VCaP (cell line): Measurements from ENCODE around the gene HDAC4.

Experiments
- H3K27ac ChIP-seq: fragments of 450-650 bp; 2 replicates; pipeline ENCODE4 v1.5.1; 2017
- TF ChIP-seq, protein P1 (sequence below): fragments of 450-650 bp; conservative IDR thresholded peaks from 2 replicates; pipeline ENCODE4 v1.5.1; 2017; ENCODE audit warnings: mild to moderate bottlenecking, moderate library complexity

The HDAC4 gene

DNA sequence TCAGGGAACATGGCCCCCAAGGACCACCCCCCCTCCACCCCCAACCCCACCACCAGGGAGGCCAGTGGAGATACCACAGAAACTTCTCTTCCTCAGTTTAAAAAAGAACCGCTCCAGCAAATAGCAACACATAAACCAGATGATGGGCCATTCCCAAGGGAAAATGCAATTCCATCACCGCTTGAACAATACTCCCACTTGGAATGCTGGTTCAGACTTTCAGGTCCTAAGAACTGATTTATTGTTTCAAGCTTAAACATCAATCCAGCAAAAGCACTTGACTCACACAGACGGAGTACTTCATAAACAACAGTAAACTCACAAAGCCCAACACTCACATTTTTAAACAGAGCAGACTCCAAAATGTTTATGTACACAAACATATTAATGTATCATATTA lies 6.9 kb downstream of the HDAC4 start:
- TF ChIP-seq, protein P1, sequence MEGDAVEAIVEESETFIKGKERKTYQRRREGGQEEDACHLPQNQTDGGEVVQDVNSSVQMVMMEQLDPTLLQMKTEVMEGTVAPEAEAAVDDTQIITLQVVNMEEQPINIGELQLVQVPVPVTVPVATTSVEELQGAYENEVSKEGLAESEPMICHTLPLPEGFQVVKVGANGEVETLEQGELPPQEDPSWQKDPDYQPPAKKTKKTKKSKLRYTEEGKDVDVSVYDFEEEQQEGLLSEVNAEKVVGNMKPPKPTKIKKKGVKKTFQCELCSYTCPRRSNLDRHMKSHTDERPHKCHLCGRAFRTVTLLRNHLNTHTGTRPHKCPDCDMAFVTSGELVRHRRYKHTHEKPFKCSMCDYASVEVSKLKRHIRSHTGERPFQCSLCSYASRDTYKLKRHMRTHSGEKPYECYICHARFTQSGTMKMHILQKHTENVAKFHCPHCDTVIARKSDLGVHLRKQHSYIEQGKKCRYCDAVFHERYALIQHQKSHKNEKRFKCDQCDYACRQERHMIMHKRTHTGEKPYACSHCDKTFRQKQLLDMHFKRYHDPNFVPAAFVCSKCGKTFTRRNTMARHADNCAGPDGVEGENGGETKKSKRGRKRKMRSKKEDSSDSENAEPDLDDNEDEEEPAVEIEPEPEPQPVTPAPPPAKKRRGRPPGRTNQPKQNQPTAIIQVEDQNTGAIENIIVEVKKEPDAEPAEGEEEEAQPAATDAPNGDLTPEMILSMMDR, result no peak
- H3K27ac ChIP-seq, result 0 out of 2 replicates have a peak overlapping the region, but pooled peaks have one; percentile 94

DNA sequence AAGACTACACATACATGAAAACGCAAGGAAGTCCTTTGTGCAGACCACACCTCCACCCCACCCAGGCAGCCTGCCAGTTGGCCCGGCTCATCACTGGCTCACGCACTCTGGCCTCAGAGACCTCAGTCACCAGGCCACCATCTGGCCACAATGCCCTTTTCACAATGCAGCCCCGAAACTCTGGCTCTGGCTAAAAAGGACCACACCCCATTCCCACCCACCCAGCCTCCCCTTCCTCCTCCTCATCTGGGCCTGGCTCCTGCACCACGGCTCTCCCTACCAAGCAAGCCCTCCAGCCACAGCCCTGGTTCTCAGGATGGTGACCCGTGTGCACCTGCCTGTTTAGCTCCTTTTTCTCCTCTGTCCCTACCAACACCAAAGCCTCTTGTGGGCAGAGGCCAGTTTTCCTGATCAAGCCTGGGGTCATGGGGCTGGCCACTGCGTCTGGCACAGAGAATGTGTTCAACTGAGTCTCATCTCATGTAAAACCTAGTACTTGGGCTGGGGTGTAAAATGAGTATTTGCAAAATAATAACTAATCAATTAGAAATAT lies 7.4 kb downstream of the HDAC4 start:
- H3K27ac ChIP-seq, result no peak overlapping the region
- TF ChIP-seq, protein P1, result no peak

DNA sequence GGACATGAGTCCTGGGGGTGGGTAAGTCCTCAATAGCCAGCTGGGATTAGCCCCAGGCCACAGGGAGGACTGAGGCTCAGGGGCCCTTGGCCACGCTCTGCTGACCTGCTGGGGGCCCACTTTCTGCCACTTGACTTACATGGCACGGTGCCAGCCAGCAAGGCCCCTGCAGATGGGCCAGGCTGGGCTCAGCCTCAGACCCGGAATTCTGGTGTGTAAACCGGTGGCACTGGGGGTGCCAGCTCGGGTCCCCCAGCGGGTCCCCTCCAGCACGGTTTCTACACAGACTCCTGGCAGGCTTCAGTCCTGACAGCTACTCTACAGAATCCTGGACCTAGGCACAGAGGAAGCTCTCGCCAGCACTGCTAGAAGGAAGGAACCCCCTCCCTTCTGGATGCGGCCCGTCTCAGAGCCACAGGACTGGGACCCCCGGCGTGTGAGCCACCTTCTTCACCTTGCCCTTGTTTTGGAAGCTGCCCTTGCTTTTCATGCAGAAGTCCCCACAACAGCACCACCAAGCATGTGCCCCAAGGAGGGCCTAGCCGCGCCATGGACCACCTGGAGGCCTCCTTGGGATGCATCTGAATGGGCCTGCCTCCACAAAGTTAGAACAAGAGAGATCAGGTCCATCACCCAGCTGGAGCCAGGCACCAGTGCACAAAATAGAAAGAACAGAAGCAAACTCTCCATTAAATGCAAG lies 8.0 kb downstream of the HDAC4 start:
- TF ChIP-seq, protein P1, result no peak

GRCh38 chr2:239392072-239392357 lies 8.8 kb downstream of the HDAC4 start:
- TF ChIP-seq, protein P1, result no peak
- H3K27ac ChIP-seq, result no peak overlapping the region

More for the DNA sequence above, 8.0 kb downstream of the HDAC4 start:
- H3K27ac ChIP-seq, result no peak overlapping the region

DNA sequence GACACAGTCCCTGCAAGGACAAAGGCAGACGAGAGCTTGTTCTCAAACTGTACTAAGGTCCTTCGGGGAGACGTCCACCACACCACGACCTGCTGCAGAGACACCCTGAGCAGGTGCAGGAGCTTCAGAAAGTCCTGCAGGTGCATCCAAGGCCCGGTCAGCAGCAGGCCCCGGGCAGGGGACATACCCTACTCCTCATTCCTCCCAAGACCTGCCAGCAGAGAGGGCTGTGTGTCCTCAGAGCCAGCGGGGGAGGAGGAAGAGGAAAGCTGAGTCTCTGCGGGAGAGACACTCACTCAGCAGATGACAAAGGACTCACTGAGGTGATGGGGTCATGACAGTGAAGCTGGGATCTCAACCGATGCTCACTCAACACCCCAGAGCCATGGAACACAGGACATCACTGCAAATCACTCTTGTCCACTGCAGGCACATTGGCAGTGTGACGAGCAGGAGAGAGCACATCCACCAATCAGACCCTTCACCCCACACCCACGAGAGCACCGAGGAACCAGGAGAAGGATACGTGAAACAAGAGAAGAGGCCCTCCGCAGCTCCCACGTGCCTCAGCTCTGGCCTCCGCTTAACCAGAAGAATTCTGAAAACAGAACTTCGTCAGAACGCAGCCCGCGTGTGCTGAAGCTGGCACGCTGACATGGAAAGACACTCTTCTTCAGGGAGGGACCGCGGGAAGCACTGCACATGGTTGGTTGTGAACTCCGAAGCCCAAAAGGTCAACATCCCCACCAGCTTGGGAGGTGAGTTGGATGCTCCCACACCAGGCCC lies 9.3 kb downstream of the HDAC4 start:
- TF ChIP-seq, protein P1, result no peak
- no peak overlapping the region for H3K27ac ChIP-seq

- TF ChIP-seq, protein P1, result no peak
Observed at GRCh38 chr2:239390546-239391285, 10.1 kb downstream of the HDAC4 start.

More at GRCh38 chr2:239390546-239391285, 10.1 kb downstream of the HDAC4 start:
- no peak overlapping the region for H3K27ac ChIP-seq
